ENCODE results near the gene NEUROD2. TPM values are rescaled to one million over a fixed set of nuclear protein-coding genes. Genes with fewer than 3 reads are reported as not detected.
A peak's percentile ranks its signal among the peaks of the same experiment; 100 is the strongest.

Gene NEUROD2
- total and polyA plus RNA-seq, 7 experiments from 2014 or later: not detected

- peaks cover 50 to 58% of the 10 kb centered on the region in 2 donors for H3K4me1 ChIP-seq (ENCODE audit: control insufficient read depth in 2 of 2, insufficient read depth in 2 of 2, low read length in 2 of 2)
- intact Hi-C loops (cut with micrococcal nuclease): loop anchor here (2.0 to 5.0 kb wide), 7 partner anchors 16 to 343 kb away; partner anchors contain the start of genes MIEN1 (in 2 of the 2), CDK12 (in 1 of the 2), LRRC3C (in 1 of the 2) and ORMDL3 (in 1 of the 2)
- H3K9me3 Mint-ChIP-seq: no peaks in the 10 kb centered on the region
- DNase-seq (no peak), ATAC-seq (no peak)
- H3K4me3 Mint-ChIP-seq: peak overlapping the region in 9 of 10 donors; percentile 62 to 98 (median 89)
- peaks cover 56 to 90% (median 77%) of the 10 kb centered on the region in 7 donors for H3K4me1 Mint-ChIP-seq
- no peak overlapping the region for H3K27ac ChIP-seq (ENCODE audit: low read depth, low read length)
- peaks cover 0 to 7% (median 0%) of the 10 kb centered on the region in 5 donors for H3K36me3 Mint-ChIP-seq
- ChIA-PET CTCF (interaction anchor here (0.9 to 10.7 kb wide), 5 partner anchors 11 to 33 kb away, joined by 4 to 104 read pairs (median 4); partner anchors contain the start of gene PPP1R1B), POLR2A (interaction anchor here (1.0 to 3.5 kb wide), 7 partner anchors 9 to 114 kb away, joined by 3 to 14 read pairs (median 4); partner anchors contain the start of gene MIEN1)
- H3K27me3 Mint-ChIP-seq: no peaks in the 10 kb centered on the region
- H3K27me3 ChIP-seq (ENCODE audit: control insufficient read depth in 2 of 2, insufficient read depth in 2 of 2, low read length in 2 of 2): no peaks in the 10 kb centered on the region
- peak overlapping the region; percentile 86 for H3K4me3 ChIP-seq (ENCODE audit: low read length)
- no peaks in the 10 kb centered on the region for H3K9me3 ChIP-seq (ENCODE audit: control insufficient read depth in 2 of 3, low read length in 3 of 3)
- peak overlapping the region in 8 of 9 donors; percentile 23 to 94 (median 66) for H3K27ac Mint-ChIP-seq
- peaks cover 0 to 6% (median 0%) of the 10 kb centered on the region in 3 experiments for H3K36me3 ChIP-seq (ENCODE audit: control insufficient read depth in 2 of 3, insufficient read depth in 3 of 3, low read length in 3 of 3)
Observed at GRCh38 chr17:39639043-39639442, 31.3 kb upstream of the NEUROD2 start.

- POLR2A ChIA-PET: interaction anchor here (0.5 to 3.5 kb wide), 14 partner anchors 9 to 137 kb away, joined by 3 to 14 read pairs (median 4); partner anchors contain the start of genes MIEN1 and PGAP3
- Mint-ChIP-seq H3K36me3 (peaks cover 0 to 7% (median 0%) of the 10 kb centered on the region in 5 donors), H3K4me3 (peak overlapping the region; percentile 89 to 98 (median 95)), H3K9me3 (no peaks in the 10 kb centered on the region), H3K27me3 (no peaks in the 10 kb centered on the region), H3K4me1 (peaks cover 51 to 83% (median 70%) of the 10 kb centered on the region in 7 donors), H3K27ac (peak overlapping the region; percentile 76 to 96 (median 92))
- CTCF ChIA-PET: interaction anchor here (0.6 to 10.7 kb wide), 7 partner anchors 14 to 744 kb away, joined by 3 to 104 read pairs (median 4); partner anchors contain the start of gene PPP1R1B
- H3K4me1 ChIP-seq (ENCODE audit: control insufficient read depth in 2 of 2, insufficient read depth in 2 of 2, low read length in 2 of 2): peaks cover 50 to 52% of the 10 kb centered on the region in 2 donors
- peaks cover 0 to 6% (median 0%) of the 10 kb centered on the region in 3 experiments for H3K36me3 ChIP-seq (ENCODE audit: control insufficient read depth in 2 of 3, insufficient read depth in 3 of 3, low read length in 3 of 3)
- H3K4me3 ChIP-seq (ENCODE audit: low read length): peak overlapping the region; percentile 86
- no peak for ATAC-seq
- H3K27me3 ChIP-seq (ENCODE audit: control insufficient read depth in 2 of 2, insufficient read depth in 2 of 2, low read length in 2 of 2): no peaks in the 10 kb centered on the region
- peak overlapping the region; percentile 92 for H3K27ac ChIP-seq (ENCODE audit: low read depth, low read length)
- no peaks in the 10 kb centered on the region for H3K9me3 ChIP-seq (ENCODE audit: control insufficient read depth in 2 of 3, low read length in 3 of 3)
- intact Hi-C loops (cut with micrococcal nuclease): loop anchor here (2.0 to 5.0 kb wide), 7 partner anchors 16 to 344 kb away; partner anchors contain the start of genes MIEN1 (in 2 of the 2), CDK12 (in 1 of the 2), LRRC3C (in 1 of the 2) and ORMDL3 (in 1 of the 2)
- no peak for DNase-seq
Observed at GRCh38 chr17:39638317-39638716, 30.6 kb upstream of the NEUROD2 start.

- peak within 1 kb of the TSS; percentile 92 for H3K27ac ChIP-seq (ENCODE audit: low read depth, low read length)
- H3K9me3 Mint-ChIP-seq: no peaks in the 10 kb centered on the region
- no peaks in the 10 kb centered on the region for H3K27me3 ChIP-seq (ENCODE audit: control insufficient read depth in 2 of 2, insufficient read depth in 2 of 2, low read length in 2 of 2)
- H3K9me3 ChIP-seq (ENCODE audit: control insufficient read depth in 2 of 3, low read length in 3 of 3): no peaks in the 10 kb centered on the region
- peak within 1 kb of the TSS; percentile 86 for H3K4me3 ChIP-seq (ENCODE audit: low read length)
- H3K27ac Mint-ChIP-seq: peak within 1 kb of the TSS; percentile 76 to 97 (median 92)
- ChIA-PET POLR2A (interaction anchor here (0.7 to 3.5 kb wide), 13 partner anchors 13 to 118 kb away, joined by 3 to 14 read pairs (median 5); partner anchors contain the start of genes MIEN1 and PGAP3), CTCF (interaction anchor here (0.5 to 10.7 kb wide), 6 partner anchors 15 to 86 kb away, joined by 3 to 104 read pairs (median 4); partner anchors contain the start of gene PPP1R1B)
- peaks cover 0 to 6% (median 0%) of the 10 kb centered on the region in 3 experiments for H3K36me3 ChIP-seq (ENCODE audit: control insufficient read depth in 2 of 3, insufficient read depth in 3 of 3, low read length in 3 of 3)
- H3K36me3 Mint-ChIP-seq: peaks cover 0 to 7% (median 0%) of the 10 kb centered on the region in 5 donors
- H3K27me3 Mint-ChIP-seq: peaks cover 0 to under 1% (median 0%) of the 10 kb centered on the region in 5 donors
- ATAC-seq (peak; percentile 95), DNase-seq (peak; percentile 80 to 92 (median 86))
- H3K4me1 ChIP-seq (ENCODE audit: control insufficient read depth in 2 of 2, insufficient read depth in 2 of 2, low read length in 2 of 2): peaks cover 43 to 49% of the 10 kb centered on the region in 2 donors
- peak within 1 kb of the TSS; percentile 89 to 98 (median 95) for H3K4me3 Mint-ChIP-seq
- peaks cover 40 to 71% (median 60%) of the 10 kb centered on the region in 7 donors for H3K4me1 Mint-ChIP-seq
- intact Hi-C loops (cut with micrococcal nuclease): loop anchor here (1.0 to 5.0 kb wide), 11 partner anchors 15 to 345 kb away; partner anchors contain the start of genes LRRC3C (in 2 of the 2), MIEN1 (in 2 of the 2), ORMDL3 (in 2 of the 2) and PGAP3 (in 2 of the 2)
Observed at GRCh38 chr17:39636927-39637736, 29.4 kb upstream of the NEUROD2 start, which contains the start of gene STARD3. TSS of gene STARD3 (plus strand) at chr17:39637144. CDS start at chr17:39653532, 16,388 bp downstream.

- DNase-seq: no peak
- H3K9me3 ChIP-seq (ENCODE audit: control insufficient read depth in 2 of 3, low read length in 3 of 3): no peaks in the 10 kb centered on the region
- H3K27me3 ChIP-seq (ENCODE audit: control insufficient read depth in 2 of 2, insufficient read depth in 2 of 2, low read length in 2 of 2): no peaks in the 10 kb centered on the region
- no peaks in the 10 kb centered on the region for H3K9me3 Mint-ChIP-seq
- H3K27me3 Mint-ChIP-seq: peaks cover 0 to 6% (median 0%) of the 10 kb centered on the region in 5 donors
- intact Hi-C loops (cut with micrococcal nuclease): loop anchor here (2.0 to 5.0 kb wide), 7 partner anchors 51 to 346 kb away; partner anchors contain the start of genes LRRC3C (in 2 of the 2), MIEN1 (in 2 of the 2), ORMDL3 (in 2 of the 2) and CDK12 (in 1 of the 2)
- CTCF ChIA-PET: interaction anchor here (2.0 to 10.7 kb wide), 2 partner anchors 14 kb away, joined by 7 to 104 read pairs; partner anchors contain the start of gene PPP1R1B
- POLR2A ChIA-PET: interaction anchor here (1.2 to 2.1 kb wide), 3 partner anchors 13 to 42 kb away, joined by 3 to 6 read pairs (median 5); partner anchors contain the start of gene PNMT
- H3K36me3 ChIP-seq (ENCODE audit: control insufficient read depth in 2 of 3, insufficient read depth in 3 of 3, low read length in 3 of 3): peaks cover 0 to 6% (median 0%) of the 10 kb centered on the region in 3 experiments
- H3K27ac ChIP-seq (ENCODE audit: low read depth, low read length): peak overlapping the region; percentile 92
- peak overlapping the region; percentile 89 to 98 (median 95) for H3K4me3 Mint-ChIP-seq
- peak overlapping the region; percentile 76 to 96 (median 91) for H3K27ac Mint-ChIP-seq
- peak overlapping the region; percentile 86 for H3K4me3 ChIP-seq (ENCODE audit: low read length)
- H3K36me3 Mint-ChIP-seq: peaks cover 0 to 4% (median 0%) of the 10 kb centered on the region in 5 donors
- H3K4me1 ChIP-seq (ENCODE audit: control insufficient read depth in 2 of 2, insufficient read depth in 2 of 2, low read length in 2 of 2): peaks cover 37 to 43% of the 10 kb centered on the region in 2 donors
- peaks cover 40 to 67% (median 55%) of the 10 kb centered on the region in 7 donors for H3K4me1 Mint-ChIP-seq
- peak; percentile 7 for ATAC-seq
Observed at GRCh38 chr17:39636587-39636926, 28.8 kb upstream of the NEUROD2 start.

GRCh38 chr17:39635614-39636176 is 28.0 kb upstream of the NEUROD2 start:
- peaks cover 0 to 6% (median 0%) of the 10 kb centered on the region in 3 experiments for H3K36me3 ChIP-seq (ENCODE audit: control insufficient read depth in 2 of 3, insufficient read depth in 3 of 3, low read length in 3 of 3)
- Mint-ChIP-seq H3K4me3 (peak overlapping the region in 9 of 10 donors; percentile 49 to 98 (median 95)), H3K27ac (peak overlapping the region in 7 of 9 donors; percentile 76 to 96 (median 91)), H3K36me3 (peaks cover 0 to 3% (median 0%) of the 10 kb centered on the region in 5 donors), H3K4me1 (peaks cover 42 to 65% (median 51%) of the 10 kb centered on the region in 7 donors), H3K9me3 (no peaks in the 10 kb centered on the region), H3K27me3 (peaks cover 0 to 14% (median 5%) of the 10 kb centered on the region in 5 donors)
- H3K27me3 ChIP-seq (ENCODE audit: control insufficient read depth in 2 of 2, insufficient read depth in 2 of 2, low read length in 2 of 2): no peaks in the 10 kb centered on the region
- no peaks in the 10 kb centered on the region for H3K9me3 ChIP-seq (ENCODE audit: control insufficient read depth in 2 of 3, low read length in 3 of 3)
- ATAC-seq (no peak), DNase-seq (no peak)
- POLR2A ChIA-PET: interaction anchor here (1.2 to 1.6 kb wide), 4 partner anchors 12 to 53 kb away, joined by 3 to 8 read pairs (median 4); partner anchors contain the start of genes PGAP3 and PNMT
- peaks cover 34 to 38% of the 10 kb centered on the region in 2 donors for H3K4me1 ChIP-seq (ENCODE audit: control insufficient read depth in 2 of 2, insufficient read depth in 2 of 2, low read length in 2 of 2)
- CTCF ChIA-PET: interaction anchor here (1.0 to 10.7 kb wide), 5 partner anchors 13 to 35 kb away, joined by 4 to 104 read pairs (median 7); partner anchors contain the start of gene PPP1R1B
- intact Hi-C loops (cut with micrococcal nuclease): loop anchor here (2.0 to 5.0 kb wide), 7 partner anchors 52 to 347 kb away; partner anchors contain the start of genes LRRC3C (in 2 of the 2), MIEN1 (in 2 of the 2), ORMDL3 (in 2 of the 2) and CDK12 (in 1 of the 2)
- H3K4me3 ChIP-seq (ENCODE audit: low read length): no peak overlapping the region
- H3K27ac ChIP-seq (ENCODE audit: low read depth, low read length): peak overlapping the region; percentile 92

Measured in naive thymus-derived CD4-positive, alpha-beta T cell (primary cell).